ENCODE measurements around the gene SAMD14. TPM values are rescaled to one million over a fixed set of nuclear protein-coding genes. Genes with fewer than 3 reads are reported as not detected.

SAMD14 gene
- total and polyA plus RNA-seq, 3 experiments from 2014 or later = 0.92 to 1.3 TPM; not detected in 1

DNA sequence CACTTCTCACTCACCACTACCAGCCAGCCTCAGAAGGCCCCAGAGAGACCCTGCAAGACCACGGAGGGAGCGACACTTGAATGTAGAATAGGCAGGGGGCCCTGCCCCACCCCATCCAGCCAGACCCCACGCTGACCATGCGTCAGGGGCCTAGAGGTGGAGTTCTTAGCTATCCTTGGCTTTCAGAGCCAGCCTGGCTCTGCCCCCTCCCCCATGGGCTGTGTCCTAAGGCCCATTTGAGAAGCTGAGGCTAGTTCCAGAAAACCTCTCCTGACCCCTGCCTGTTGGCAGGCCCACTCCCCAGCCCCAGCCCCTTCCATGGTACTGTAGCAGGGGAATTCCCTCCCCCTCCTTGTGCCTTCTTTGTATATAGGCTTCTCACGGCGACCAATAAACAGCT, 39.9 kb downstream of the SAMD14 start:
- Mint-ChIP-seq H3K27ac (no peak overlapping the region), H3K27me3 (no peaks in the 10 kb centered on the region), H3K4me1 (peaks cover 2 to 5% (median 3%) of the 10 kb centered on the region in 3 donors), H3K4me3 (no peak overlapping the region), H3K9me3 (no peaks in the 10 kb centered on the region), H3K36me3 (peaks cover 0 to 11% (median 0%) of the 10 kb centered on the region in 3 donors)
- Histone ChIP-seq H3K4me3 (ENCODE audit: low read length) (no peak overlapping the region), H3K27me3 (ENCODE audit: insufficient read depth, low read length, poor library complexity, severe bottlenecking) (no peaks in the 10 kb centered on the region), H3K36me3 (ENCODE audit: insufficient read depth, low read length) (no peaks in the 10 kb centered on the region), H3K27ac (ENCODE audit: low read depth, low read length) (no peak overlapping the region), H3K9me3 (ENCODE audit: low read length) (no peaks in the 10 kb centered on the region), H3K4me1 (ENCODE audit: insufficient read depth, low read length) (peaks cover 5% of the 10 kb centered on the region)
- DNase-seq = no peak
- CTCF ChIA-PET = interaction anchor here (5.7 kb wide), 1 partner anchor 61 kb away, joined by 75 read pairs; no protein-coding TSS in a partner anchor
- POLR2A ChIA-PET = no interaction called here

DNA sequence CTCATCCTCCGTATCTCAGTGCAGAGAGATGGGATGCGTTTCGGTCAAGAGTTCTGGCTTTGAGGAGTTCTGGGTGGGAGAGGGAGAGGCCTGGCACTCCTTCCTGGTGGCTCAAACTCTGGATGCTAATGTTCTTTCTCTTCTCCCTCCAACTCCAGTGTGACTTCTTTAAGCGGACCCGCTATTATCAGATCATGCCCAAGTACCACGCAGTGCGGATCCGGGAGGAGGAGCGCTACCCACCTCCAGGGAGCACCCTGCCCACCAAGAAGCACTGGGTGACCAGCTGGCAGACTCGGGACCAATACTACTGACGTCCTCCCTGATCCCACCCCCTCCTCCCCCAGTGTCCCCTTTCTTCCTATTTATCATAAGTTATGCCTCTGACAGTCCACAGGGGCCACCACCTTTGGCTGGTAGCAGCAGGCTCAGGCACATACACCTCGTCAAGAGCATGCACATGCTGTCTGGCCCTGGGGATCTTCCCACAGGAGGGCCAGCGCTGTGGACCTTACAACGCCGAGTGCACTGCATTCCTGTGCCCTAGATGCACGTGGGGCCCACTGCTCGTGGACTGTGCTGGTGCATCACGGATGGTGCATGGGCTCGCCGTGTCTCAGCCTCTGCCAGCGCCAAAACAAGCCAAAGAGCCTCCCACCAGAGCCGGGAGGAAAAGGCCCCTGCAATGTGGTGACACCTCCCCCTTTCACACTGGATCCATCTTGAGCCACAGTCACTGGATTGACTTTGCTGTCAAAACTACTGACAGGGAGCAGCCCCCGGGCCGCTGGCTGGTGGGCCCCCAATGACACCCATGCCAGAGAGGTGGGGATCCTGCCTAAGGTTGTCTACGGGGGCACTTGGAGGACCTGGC, 40.8 kb downstream of the SAMD14 start:
- H3K4me1 Mint-ChIP-seq = peaks cover 0 to 3% (median 2%) of the 10 kb centered on the region in 3 donors
- H3K4me1 ChIP-seq (ENCODE audit: insufficient read depth, low read length) = peaks cover 5% of the 10 kb centered on the region
- no peak overlapping the region for H3K4me3 ChIP-seq (ENCODE audit: low read length)
- H3K36me3 ChIP-seq (ENCODE audit: insufficient read depth, low read length) = no peaks in the 10 kb centered on the region
- H3K27me3 ChIP-seq (ENCODE audit: insufficient read depth, low read length, poor library complexity, severe bottlenecking) = no peaks in the 10 kb centered on the region
- H3K27ac Mint-ChIP-seq = peak overlapping the region in 1 of 8 donors; percentile 50
- no peaks in the 10 kb centered on the region for H3K9me3 ChIP-seq (ENCODE audit: low read length)
- H3K4me3 Mint-ChIP-seq = no peak overlapping the region
- no peaks in the 10 kb centered on the region for H3K9me3 Mint-ChIP-seq
- DNase-seq = no peak
- ChIA-PET CTCF (interaction anchor here (0.5 to 5.7 kb wide), 3 partner anchors 60 to 431 kb away, joined by 3 to 88 read pairs (median 75); no protein-coding TSS in a partner anchor), POLR2A (no interaction called here)
- H3K27ac ChIP-seq (ENCODE audit: low read depth, low read length) = no peak overlapping the region
- H3K36me3 Mint-ChIP-seq = peaks cover 0 to 3% (median 0%) of the 10 kb centered on the region in 3 donors
- no peaks in the 10 kb centered on the region for H3K27me3 Mint-ChIP-seq

DNA sequence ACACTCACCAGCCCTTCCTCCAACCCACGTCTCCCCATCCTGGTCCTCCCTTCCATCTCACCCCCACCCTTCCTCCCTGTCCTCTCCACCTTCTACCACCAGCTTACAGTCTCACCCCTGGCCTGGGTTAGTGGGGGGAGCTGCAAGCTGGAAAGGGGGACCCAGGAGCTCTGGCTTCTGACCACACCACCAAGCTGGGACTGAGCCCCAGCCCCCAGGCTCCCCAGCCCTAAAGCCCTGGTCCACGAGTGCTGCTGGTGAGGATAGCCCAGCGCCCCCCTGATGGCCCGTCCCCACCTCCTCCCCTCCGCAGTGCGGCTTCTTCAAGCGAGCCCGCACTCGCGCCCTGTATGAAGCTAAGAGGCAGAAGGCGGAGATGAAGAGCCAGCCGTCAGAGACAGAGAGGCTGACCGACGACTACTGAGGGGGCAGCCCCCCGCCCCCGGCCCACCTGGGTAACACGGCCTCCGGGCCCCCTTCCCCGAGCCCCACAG, 42.0 kb downstream of the SAMD14 start:
- Histone ChIP-seq H3K27me3 (ENCODE audit: insufficient read depth, low read length, poor library complexity, severe bottlenecking) (no peaks in the 10 kb centered on the region), H3K4me1 (ENCODE audit: insufficient read depth, low read length) (no peaks in the 10 kb centered on the region), H3K27ac (ENCODE audit: low read depth, low read length) (no peak overlapping the region), H3K4me3 (ENCODE audit: low read length) (no peak overlapping the region), H3K36me3 (ENCODE audit: insufficient read depth, low read length) (no peaks in the 10 kb centered on the region), H3K9me3 (ENCODE audit: low read length) (no peaks in the 10 kb centered on the region)
- no peak for DNase-seq
- peaks cover 0 to 3% (median 0%) of the 10 kb centered on the region in 3 donors for H3K36me3 Mint-ChIP-seq
- no peak overlapping the region for H3K4me3 Mint-ChIP-seq
- peak overlapping the region in 1 of 8 donors; percentile 92 for H3K27ac Mint-ChIP-seq
- H3K27me3 Mint-ChIP-seq = no peaks in the 10 kb centered on the region
- no peaks in the 10 kb centered on the region for H3K9me3 Mint-ChIP-seq
- H3K4me1 Mint-ChIP-seq = no peaks in the 10 kb centered on the region
- ChIA-PET POLR2A (no interaction called here), CTCF (interaction anchor here (0.6 to 3.3 kb wide), 27 partner anchors 9 to 518 kb away, joined by 3 to 88 read pairs (median 4); partner anchors contain the start of genes ITGA3, PPP1R9B and SAMD14)

DNA sequence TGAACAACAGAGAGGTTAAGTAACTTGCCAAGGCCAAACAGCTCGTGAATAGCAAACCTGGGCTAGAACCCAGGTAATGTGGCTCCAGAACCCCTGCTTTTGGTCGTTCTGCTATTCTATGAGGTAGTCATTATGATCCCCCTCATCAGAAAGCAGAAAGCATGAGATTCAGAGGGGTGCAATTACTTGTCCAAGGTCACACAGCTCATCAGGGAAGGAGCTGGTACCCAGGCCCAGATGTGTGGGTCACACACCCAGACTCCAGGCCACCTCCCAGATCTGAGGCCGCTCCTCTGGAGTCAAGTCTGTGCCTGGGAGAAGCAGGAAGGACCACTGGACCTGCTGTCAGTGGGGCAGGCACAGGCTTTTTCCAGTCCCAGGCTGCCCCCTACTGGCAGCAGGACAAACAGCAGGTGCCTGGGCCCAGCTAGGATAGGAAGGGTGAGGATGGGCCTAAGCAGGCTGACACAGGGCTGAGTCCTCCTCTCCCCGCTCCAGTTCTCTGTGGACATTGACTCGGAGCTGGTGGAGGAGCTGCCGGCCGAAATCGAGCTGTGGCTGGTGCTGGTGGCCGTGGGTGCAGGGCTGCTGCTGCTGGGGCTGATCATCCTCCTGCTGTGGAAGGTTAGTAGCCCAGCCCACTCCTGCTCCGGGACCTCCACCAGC, 42.6 kb downstream of the SAMD14 start:
- Mint-ChIP-seq H3K27me3 (no peaks in the 10 kb centered on the region), H3K4me1 (no peaks in the 10 kb centered on the region), H3K4me3 (no peak overlapping the region), H3K27ac (no peak overlapping the region), H3K9me3 (no peaks in the 10 kb centered on the region), H3K36me3 (peaks cover 0 to 3% (median 0%) of the 10 kb centered on the region in 3 donors)
- Histone ChIP-seq H3K9me3 (ENCODE audit: low read length) (no peaks in the 10 kb centered on the region), H3K4me1 (ENCODE audit: insufficient read depth, low read length) (no peaks in the 10 kb centered on the region), H3K27ac (ENCODE audit: low read depth, low read length) (no peak overlapping the region), H3K27me3 (ENCODE audit: insufficient read depth, low read length, poor library complexity, severe bottlenecking) (no peaks in the 10 kb centered on the region), H3K36me3 (ENCODE audit: insufficient read depth, low read length) (no peaks in the 10 kb centered on the region), H3K4me3 (ENCODE audit: low read length) (no peak overlapping the region)
- DNase-seq = peak; percentile 65 to 79 (median 65)
- ChIA-PET POLR2A (no interaction called here), CTCF (interaction anchor here (0.6 to 3.3 kb wide), 28 partner anchors 8 to 517 kb away, joined by 3 to 88 read pairs (median 4); partner anchors contain the start of genes ITGA3, PPP1R9B and SAMD14)

DNA sequence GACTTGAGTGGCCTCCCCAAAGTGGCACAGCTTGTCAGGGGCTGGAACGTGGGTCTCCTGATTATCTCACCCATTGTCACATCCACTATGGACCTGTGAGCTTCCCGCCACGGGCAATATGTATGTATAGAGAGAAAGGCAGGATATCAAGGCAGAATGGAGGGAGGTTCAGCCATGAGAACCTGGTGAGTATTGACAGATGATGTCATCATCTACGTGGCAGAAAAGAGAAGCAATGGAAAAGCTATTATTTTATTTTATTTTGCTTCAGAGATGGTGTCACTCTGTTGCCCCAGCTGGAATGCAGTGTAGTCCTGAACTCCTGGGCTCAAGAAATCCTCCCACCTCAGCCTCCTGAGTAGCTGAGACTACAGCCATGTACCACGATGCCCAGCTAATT, 48.2 kb downstream of the SAMD14 start:
- Mint-ChIP-seq H3K36me3 (peaks cover 0 to 27% (median 3%) of the 10 kb centered on the region in 3 donors), H3K9me3 (no peaks in the 10 kb centered on the region), H3K27ac (peak overlapping the region in 1 of 8 donors; percentile 5), H3K4me3 (no peak overlapping the region), H3K27me3 (peaks cover 0 to 4% of the 10 kb centered on the region in 2 donors), H3K4me1 (no peaks in the 10 kb centered on the region)
- ChIA-PET POLR2A (no interaction called here), CTCF (interaction anchor here (1.3 to 2.2 kb wide), 4 partner anchors 13 to 118 kb away, joined by 3 to 11 read pairs (median 4); no protein-coding TSS in a partner anchor)
- no peaks in the 10 kb centered on the region for H3K36me3 ChIP-seq (ENCODE audit: insufficient read depth, low read length)
- no peak overlapping the region for H3K27ac ChIP-seq (ENCODE audit: low read depth, low read length)
- no peak for DNase-seq
- H3K4me3 ChIP-seq (ENCODE audit: low read length) = no peak overlapping the region
- no peaks in the 10 kb centered on the region for H3K27me3 ChIP-seq (ENCODE audit: insufficient read depth, low read length, poor library complexity, severe bottlenecking)
- H3K9me3 ChIP-seq (ENCODE audit: low read length) = no peaks in the 10 kb centered on the region
- H3K4me1 ChIP-seq (ENCODE audit: insufficient read depth, low read length) = no peaks in the 10 kb centered on the region

DNA sequence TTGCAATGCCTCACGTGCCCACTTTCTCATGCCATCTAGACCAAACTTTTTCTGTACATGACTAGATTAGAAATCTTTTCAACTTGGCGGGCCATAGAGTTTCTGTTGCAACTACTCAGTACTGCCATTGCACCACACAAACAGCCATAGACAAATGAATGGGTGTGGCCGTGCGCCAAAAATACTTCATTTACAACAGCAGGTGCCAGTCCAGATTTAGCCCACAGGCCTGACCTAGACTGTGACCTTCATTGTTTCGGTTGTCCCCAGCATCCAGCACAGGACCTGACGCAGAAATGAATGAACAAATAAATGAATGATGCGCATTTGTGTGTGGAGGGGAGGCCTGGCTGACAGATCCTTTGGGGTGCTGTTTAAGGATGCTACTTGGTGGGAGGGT, 49.1 kb downstream of the SAMD14 start:
- Histone ChIP-seq H3K27me3 (ENCODE audit: insufficient read depth, low read length, poor library complexity, severe bottlenecking) (no peaks in the 10 kb centered on the region), H3K4me3 (ENCODE audit: low read length) (no peak overlapping the region), H3K9me3 (ENCODE audit: low read length) (no peaks in the 10 kb centered on the region), H3K27ac (ENCODE audit: low read depth, low read length) (no peak overlapping the region), H3K36me3 (ENCODE audit: insufficient read depth, low read length) (no peaks in the 10 kb centered on the region), H3K4me1 (ENCODE audit: insufficient read depth, low read length) (no peaks in the 10 kb centered on the region)
- ChIA-PET CTCF (interaction anchor here (1.3 to 2.2 kb wide), 4 partner anchors 11 to 119 kb away, joined by 3 to 11 read pairs (median 4); no protein-coding TSS in a partner anchor), POLR2A (no interaction called here)
- H3K4me3 Mint-ChIP-seq = no peak overlapping the region
- H3K27ac Mint-ChIP-seq = no peak overlapping the region
- H3K9me3 Mint-ChIP-seq = no peaks in the 10 kb centered on the region
- H3K27me3 Mint-ChIP-seq = peaks cover 0 to 4% of the 10 kb centered on the region in 2 donors
- peaks cover 0 to 28% (median 3%) of the 10 kb centered on the region in 3 donors for H3K36me3 Mint-ChIP-seq
- DNase-seq = no peak
- no peaks in the 10 kb centered on the region for H3K4me1 Mint-ChIP-seq

DNA sequence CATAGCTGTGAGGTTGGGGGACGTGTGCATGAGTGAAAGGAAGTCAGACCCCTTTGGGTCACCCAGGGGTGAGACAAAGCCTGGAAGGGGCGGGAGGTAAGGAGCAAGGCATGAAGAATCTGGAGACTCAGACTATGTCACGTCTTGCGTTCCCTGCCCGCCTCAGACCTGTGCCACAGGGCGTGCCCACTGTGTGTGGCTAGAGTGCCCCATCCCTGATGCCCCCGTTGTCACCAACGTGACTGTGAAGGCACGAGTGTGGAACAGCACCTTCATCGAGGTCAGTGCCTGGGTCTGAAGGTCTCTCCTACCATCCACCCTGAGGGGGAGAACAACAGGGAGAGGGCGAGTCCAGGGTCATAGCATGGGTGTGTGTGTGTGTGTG, 49.9 kb downstream of the SAMD14 start:
- Histone ChIP-seq H3K27me3 (ENCODE audit: insufficient read depth, low read length, poor library complexity, severe bottlenecking) (no peaks in the 10 kb centered on the region), H3K4me1 (ENCODE audit: insufficient read depth, low read length) (no peaks in the 10 kb centered on the region), H3K36me3 (ENCODE audit: insufficient read depth, low read length) (no peaks in the 10 kb centered on the region), H3K9me3 (ENCODE audit: low read length) (no peaks in the 10 kb centered on the region), H3K27ac (ENCODE audit: low read depth, low read length) (no peak overlapping the region), H3K4me3 (ENCODE audit: low read length) (no peak overlapping the region)
- Mint-ChIP-seq H3K27me3 (peaks cover 0 to 4% of the 10 kb centered on the region in 2 donors), H3K9me3 (no peaks in the 10 kb centered on the region), H3K36me3 (peaks cover 0 to 30% (median 3%) of the 10 kb centered on the region in 3 donors), H3K27ac (no peak overlapping the region), H3K4me3 (no peak overlapping the region), H3K4me1 (no peaks in the 10 kb centered on the region)
- CTCF ChIA-PET = interaction anchor here (1.3 to 1.8 kb wide), 2 partner anchors 12 to 15 kb away, joined by 4 to 5 read pairs; partner anchors contain the start of gene PDK2
- no peak for DNase-seq
- POLR2A ChIA-PET = no interaction called here
